Urothelium cell line (cell line): ENCODE data around the gene TOR1B.
"Not testable (repeated sequence)": the region's sequence is repeated elsewhere in the genome, so short reads cannot be mapped to it uniquely, and the experiment has no call there.

Experiments used
- DNase-seq: peaks from one replicate; pipeline ENCODE4 v3.0.0; 2011; ENCODE audit warnings: low spot score, mixed read lengths
- FAIRE-seq: peaks from 2 replicates; lab custom pipeline; 2011; peaks lifted over from hg19 to GRCh38; lab: Jason Lieb, UNC

Gene TOR1B

GRCh38 chr9:129802833-129803675 lies at the start of gene TOR1B:
TOR1B (plus strand) TSS chr9:129803184; CDS start chr9:129803213, 29 bp downstream.
- DNase-seq = peak; percentile 92
- no peak for FAIRE-seq

GRCh38 chr9:129755151-129755550 lies 47.8 kb upstream of the TOR1B start:
- no peak for FAIRE-seq

GRCh38 chr9:129756191-129756590 lies 46.8 kb upstream of the TOR1B start:
- no peak for DNase-seq
- no peak for FAIRE-seq

More at GRCh38 chr9:129755151-129755550, 47.8 kb upstream of the TOR1B start:
- no peak for DNase-seq

GRCh38 chr9:129757045-129757444 lies 45.9 kb upstream of the TOR1B start:
- no peak for FAIRE-seq
- DNase-seq = no peak

- no peak for DNase-seq
- no peak for FAIRE-seq
Measured at GRCh38 chr9:129759319-129759718, 43.7 kb upstream of the TOR1B start.

GRCh38 chr9:129759804-129760502 lies 43.0 kb upstream of the TOR1B start:
- DNase-seq (no peak), FAIRE-seq (no peak)

GRCh38 chr9:129760784-129761183 lies 42.2 kb upstream of the TOR1B start:
- not testable (repeated sequence) for DNase-seq, FAIRE-seq

- FAIRE-seq = no peak
Measured at GRCh38 chr9:129761293-129761900, 41.6 kb upstream of the TOR1B start.

GRCh38 chr9:129761901-129762369 lies 41.0 kb upstream of the TOR1B start:
- no peak for DNase-seq

More at GRCh38 chr9:129761293-129761900, 41.6 kb upstream of the TOR1B start:
- no peak for DNase-seq

GRCh38 chr9:129762370-129762984 lies 40.5 kb upstream of the TOR1B start:
- DNase-seq = peak; percentile 40
- FAIRE-seq = not testable (repeated sequence)

More at GRCh38 chr9:129761901-129762369, 41.0 kb upstream of the TOR1B start:
- FAIRE-seq = no peak

GRCh38 chr9:129762985-129763926 lies 39.7 kb upstream of the TOR1B start:
- no peak for DNase-seq
- FAIRE-seq = no peak

- FAIRE-seq (no peak), DNase-seq (no peak)
Measured at GRCh38 chr9:129765764-129766317, 37.1 kb upstream of the TOR1B start.

GRCh38 chr9:129768486-129768885 lies 34.5 kb upstream of the TOR1B start:
- DNase-seq (no peak), FAIRE-seq (no peak)

- DNase-seq = no peak
- FAIRE-seq = no peak
Measured at GRCh38 chr9:129769669-129770068, 33.3 kb upstream of the TOR1B start.

GRCh38 chr9:129770741-129771140 lies 32.2 kb upstream of the TOR1B start:
- DNase-seq (no peak), FAIRE-seq (no peak)

GRCh38 chr9:129773262-129774048 lies 29.5 kb upstream of the TOR1B start:
- DNase-seq (no peak), FAIRE-seq (no peak)

- DNase-seq (no peak), FAIRE-seq (no peak)
Measured at GRCh38 chr9:129774791-129775447, 28.1 kb upstream of the TOR1B start.

- no peak for DNase-seq
- FAIRE-seq = no peak
Measured at GRCh38 chr9:129775448-129775798, 27.6 kb upstream of the TOR1B start.
